Neuronal stem cell (in vitro differentiated cells): ENCODE data around the gene HDAC1.

Source experiments
- DNase-seq: peaks from one replicate; pipeline ENCODE4 v3.0.0-alpha.2; 2013; ENCODE audit warnings: low spot score
- H2AFZ ChIP-seq: one replicate; pipeline ENCODE4 v1.6.1; 2013; ENCODE audit warnings: mild to moderate bottlenecking, low read length, inconsistent platforms
- H2AK5ac ChIP-seq: 2 replicates; pipeline ENCODE4 v1.6.1; 2013; ENCODE audit warnings: low read depth, mild to moderate bottlenecking, inconsistent platforms, low read length, moderate library complexity, mixed read lengths
- H2BK120ac ChIP-seq: 2 replicates; pipeline ENCODE4 v1.6.1; 2013; ENCODE audit warnings: low read depth, mild to moderate bottlenecking, inconsistent platforms, low read length, moderate library complexity, mixed read lengths
- H2BK12ac ChIP-seq: one replicate; pipeline ENCODE4 v1.6.1; 2013; ENCODE audit warnings: low read length, inconsistent platforms
- H2BK15ac ChIP-seq: 2 replicates; pipeline ENCODE4 v1.6.1; 2013; ENCODE audit warnings: mild to moderate bottlenecking, low read length, inconsistent platforms, mixed read lengths
- H2BK5ac ChIP-seq: one replicate; pipeline ENCODE4 v1.6.1; 2013; ENCODE audit warnings: inconsistent platforms, mild to moderate bottlenecking, low read length, moderate library complexity
- H3K14ac ChIP-seq: one replicate; pipeline ENCODE4 v1.6.1; 2013; ENCODE audit warnings: low read length, inconsistent platforms
- H3K18ac ChIP-seq: 2 replicates; pipeline ENCODE4 v1.6.1; 2013; ENCODE audit warnings: low read length, inconsistent platforms
- H3K23ac ChIP-seq: 2 replicates; pipeline ENCODE4 v1.6.1; 2013; ENCODE audit warnings: low read depth, mild to moderate bottlenecking, mixed read lengths, low read length, inconsistent platforms; ENCODE audit not compliant: poor library complexity
- H3K27ac ChIP-seq: replicated peaks from 3 replicates; pipeline ENCODE4 v1.5.1; 2013; ENCODE audit warnings: low read length, inconsistent platforms
- H3K27me3 ChIP-seq, 3 experiments: 2 replicates each; pipeline ENCODE4 v1.6.1; 2013; ENCODE audit warnings: low read length in 3 of 3, mild to moderate bottlenecking in 2 of 3, inconsistent platforms in 1 of 3, low read depth in 1 of 3, mixed read lengths in 1 of 3, moderate library complexity in 1 of 3; ENCODE audit not compliant: control insufficient read depth in 3 of 3, insufficient read depth in 3 of 3
- H3K36me3 ChIP-seq, 2 donors: replicated peaks in 1 of 2; 2 replicates each; pipeline ENCODE4 v1.6.1; 2013; ENCODE audit warnings: low read length in 2 of 2; ENCODE audit not compliant: control insufficient read depth in 2 of 2, insufficient read depth in 2 of 2
- H3K4ac ChIP-seq: 2 replicates; pipeline ENCODE4 v1.6.1; 2013; ENCODE audit warnings: inconsistent platforms, mild to moderate bottlenecking, low read length, moderate library complexity
- H3K4me1 ChIP-seq, 2 donors: 1 replicate in 1 of 2; 2 replicates in 1 of 2; pipeline ENCODE4 v1.6.1; 2013; ENCODE audit warnings: low read length in 2 of 2, low read depth in 1 of 2; ENCODE audit not compliant: control insufficient read depth in 2 of 2, insufficient read depth in 1 of 2
- H3K4me2 ChIP-seq: one replicate; pipeline ENCODE4 v1.6.1; 2013; ENCODE audit warnings: mild to moderate bottlenecking, low read length, inconsistent platforms; ENCODE audit not compliant: insufficient read depth, poor library complexity, severe bottlenecking
- H3K4me3 ChIP-seq, 2 donors: 2 replicates each; pipeline ENCODE4 v1.5.1; 2013; ENCODE audit warnings: low read length in 2 of 2, mild to moderate bottlenecking in 2 of 2, inconsistent platforms in 1 of 2, moderate library complexity in 1 of 2
- H3K79me1 ChIP-seq: one replicate; pipeline ENCODE4 v1.6.1; 2013; ENCODE audit warnings: low read depth, mild to moderate bottlenecking, inconsistent platforms, low read length, moderate library complexity
- H3K9ac ChIP-seq: one replicate; pipeline ENCODE4 v1.6.1; 2013; ENCODE audit warnings: mild to moderate bottlenecking, low read depth, low read length, inconsistent platforms; ENCODE audit not compliant: poor library complexity
- H3K9me3 ChIP-seq, 2 donors: replicated peaks in 1 of 2; 2 replicates each; pipeline versions ENCODE3 to v1.6.1; 2013; ENCODE audit warnings: low read length in 2 of 2, mild to moderate bottlenecking in 2 of 2, inconsistent platforms in 1 of 2, low read depth in 1 of 2, mixed read lengths in 1 of 2, moderate library complexity in 1 of 2; ENCODE audit not compliant: control insufficient read depth in 2 of 2, insufficient read depth in 1 of 2
- H4K8ac ChIP-seq: one replicate; pipeline ENCODE4 v1.6.1; 2013; ENCODE audit warnings: low read depth, mild to moderate bottlenecking, inconsistent platforms, low read length, moderate library complexity
- H4K91ac ChIP-seq: one replicate; pipeline ENCODE4 v1.6.1; 2013; ENCODE audit warnings: low read length, low read depth, mild to moderate bottlenecking, inconsistent platforms; ENCODE audit not compliant: poor library complexity
- WGBS, 2 donors: extraction: QIAGEN DNeasy Blood & Tissue Kit; methylation state at CpG; one replicate each; pipeline ENCODE4 v1.1.7; 2013; ENCODE audit warnings: missing lambda C conversion rate in 2 of 2, mixed read lengths in 1 of 2; ENCODE audit not compliant: insufficient read length in 2 of 2, insufficient replicate concordance in 1 of 2; ENCODE audit errors: extremely low coverage in 2 of 2; 5-methylcytosine and 5-hydroxymethylcytosine counted together

Gene HDAC1

GRCh38 chr1:32334274-32334861 is 42.5 kb downstream of the HDAC1 start:
- Histone ChIP-seq H2AFZ (no peak overlapping the region), H3K9me3 (peaks cover 0 to 2% of the 10 kb centered on the region in 2 donors), H4K8ac (no peak overlapping the region), H2BK5ac (peak overlapping the region; percentile 88), H2BK12ac (no peak overlapping the region), H2BK15ac (no peak overlapping the region), H3K36me3 (peaks cover 46 to 58% of the 10 kb centered on the region in 2 donors), H3K18ac (peak overlapping the region; percentile 80), H3K9ac (peak overlapping the region; percentile 96), H3K4me3 (peak overlapping the region; percentile 82 to 98), H3K27ac (peak overlapping the region; percentile 66), H3K14ac (no peak overlapping the region), H3K79me1 (peaks cover 2% of the 10 kb centered on the region), H3K4me2 (peak overlapping the region; percentile 72), H3K4me1 (peaks cover 33 to 38% of the 10 kb centered on the region in 2 donors), H2BK120ac (no peak overlapping the region), H3K27me3 (no peaks in the 10 kb centered on the region), H4K91ac (peak overlapping the region; percentile 28), H2AK5ac (peak overlapping the region; percentile 77), H3K23ac (peak overlapping the region; percentile 56), H3K4ac (no peak overlapping the region)
- WGBS, 2 donors: no CpG with 5 or more reads among the region's 9 CpGs
- DNase-seq: no peak

- Histone ChIP-seq H3K23ac (peak overlapping the region; percentile 56), H3K79me1 (peaks cover 2% of the 10 kb centered on the region), H4K91ac (no peak overlapping the region), H3K4me2 (peak overlapping the region; percentile 72), H3K36me3 (peaks cover 40 to 51% of the 10 kb centered on the region in 2 donors), H3K4ac (peak overlapping the region; percentile 55), H2BK120ac (no peak overlapping the region), H2AFZ (no peak overlapping the region), H3K4me1 (peaks cover 33 to 38% of the 10 kb centered on the region in 2 donors), H2BK5ac (peak overlapping the region; percentile 88), H3K14ac (peak overlapping the region; percentile 65), H4K8ac (no peak overlapping the region), H3K18ac (peak overlapping the region; percentile 95), H3K9me3 (peaks cover 0 to 2% of the 10 kb centered on the region in 2 donors), H2AK5ac (peak overlapping the region; percentile 77), H3K27ac (peak overlapping the region; percentile 66), H3K27me3 (no peaks in the 10 kb centered on the region), H2BK15ac (no peak overlapping the region), H3K4me3 (peak overlapping the region; percentile 82 to 98), H2BK12ac (no peak overlapping the region), H3K9ac (peak overlapping the region; percentile 96)
- no peak for DNase-seq
- no CpG with 5 or more reads among the region's 46 CpGs for WGBS, 2 donors
These were observed 43.1 kb downstream of the HDAC1 start for GRCh38 chr1:32334864-32335534.

GRCh38 chr1:32335535-32335789 is 43.6 kb downstream of the HDAC1 start:
- Histone ChIP-seq H2BK15ac (no peak overlapping the region), H3K18ac (peak overlapping the region; percentile 95), H4K8ac (no peak overlapping the region), H2BK120ac (no peak overlapping the region), H3K9me3 (peaks cover 0 to 2% of the 10 kb centered on the region in 2 donors), H3K4me2 (peak overlapping the region; percentile 72), H2BK5ac (peak overlapping the region; percentile 88), H3K9ac (no peak overlapping the region), H2AFZ (no peak overlapping the region), H3K27ac (peak overlapping the region; percentile 66), H3K79me1 (peaks cover 2% of the 10 kb centered on the region), H3K4me3 (peak overlapping the region; percentile 82 to 98), H2AK5ac (peak overlapping the region; percentile 77), H4K91ac (no peak overlapping the region), H3K23ac (no peak overlapping the region), H3K4me1 (peaks cover 33 to 38% of the 10 kb centered on the region in 2 donors), H3K36me3 (peaks cover 36 to 47% of the 10 kb centered on the region in 2 donors), H2BK12ac (no peak overlapping the region), H3K14ac (no peak overlapping the region), H3K4ac (no peak overlapping the region), H3K27me3 (no peaks in the 10 kb centered on the region)
- WGBS, 2 donors: no CpG with 5 or more reads among the region's 34 CpGs
- DNase-seq: no peak

- peak within 1 kb of the TSS; percentile 62 for H4K91ac ChIP-seq
- peaks cover 0 to 2% of the 10 kb centered on the region in 2 donors for H3K9me3 ChIP-seq
- H3K14ac ChIP-seq: peak within 1 kb of the TSS; percentile 86
- peak within 1 kb of the TSS; percentile 88 for H2BK5ac ChIP-seq
- peaks cover 2% of the 10 kb centered on the region for H3K79me1 ChIP-seq
- DNase-seq: peak; percentile 86
- peaks cover 33 to 38% of the 10 kb centered on the region in 2 donors for H3K4me1 ChIP-seq
- H3K4ac ChIP-seq: peak within 1 kb of the TSS; percentile 55
- peak within 1 kb of the TSS; percentile 98 for H3K9ac ChIP-seq
- H2BK12ac ChIP-seq: no peak within 1 kb of the TSS
- H3K27me3 ChIP-seq: no peaks in the 10 kb centered on the region
- peak within 1 kb of the TSS; percentile 77 for H2AK5ac ChIP-seq
- no CpG with 5 or more reads among the region's 95 CpGs for WGBS, 2 donors
- peak within 1 kb of the TSS; percentile 66 for H2BK15ac ChIP-seq
- H3K4me3 ChIP-seq: peak within 1 kb of the TSS; percentile 82 to 98
- peak within 1 kb of the TSS; percentile 99 for H3K18ac ChIP-seq
- peak within 1 kb of the TSS; percentile 66 for H3K27ac ChIP-seq
- peak within 1 kb of the TSS; percentile 72 for H3K4me2 ChIP-seq
- peaks cover 33 to 41% of the 10 kb centered on the region in 2 donors for H3K36me3 ChIP-seq
- peak within 1 kb of the TSS; percentile 95 for H3K23ac ChIP-seq
- no peak within 1 kb of the TSS for H2BK120ac ChIP-seq
- H4K8ac ChIP-seq: no peak within 1 kb of the TSS
- H2AFZ ChIP-seq: peak within 1 kb of the TSS; percentile 87
These were observed 44.1 kb downstream of the HDAC1 start, which contains the start of gene MARCKSL1 for GRCh38 chr1:32335790-32336590. Gene MARCKSL1, minus strand, starts transcription at chr1:32336233. Its CDS starts 200 bp downstream, at chr1:32336033.
